ENCODE measurements around the gene ZRSR2.
A peak's percentile ranks its signal among the peaks of the same experiment; 100 is the strongest.
"Not testable (repeated sequence)": the region's sequence is repeated elsewhere in the genome, so short reads cannot be mapped to it uniquely, and the experiment has no call there.

Gene ZRSR2

GRCh38 chrX:15797707-15798106 lies 7.4 kb downstream of the ZRSR2 start:
- no peak for DNase-seq

- no peak for DNase-seq
Observed at GRCh38 chrX:15804563-15804962, 14.3 kb downstream of the ZRSR2 start.

GRCh38 chrX:15808254-15808653 lies 18.0 kb downstream of the ZRSR2 start:
- DNase-seq: no peak

- DNase-seq: no peak
Observed at GRCh38 chrX:15812192-15812938, 22.1 kb downstream of the ZRSR2 start.

- no peak for DNase-seq
Observed at GRCh38 chrX:15813416-15813815, 23.1 kb downstream of the ZRSR2 start.

GRCh38 chrX:15814771-15815365 lies 24.6 kb downstream of the ZRSR2 start:
- DNase-seq: no peak

GRCh38 chrX:15815779-15816437 lies 25.6 kb downstream of the ZRSR2 start:
- DNase-seq: peak in 2 of 56 donors; percentile 0 to 7

- DNase-seq: no peak
Observed at GRCh38 chrX:15816438-15816809, 26.1 kb downstream of the ZRSR2 start.

- DNase-seq: no peak
Observed at GRCh38 chrX:15816886-15817285, 26.6 kb downstream of the ZRSR2 start.

GRCh38 chrX:15820106-15821073 lies 30.1 kb downstream of the ZRSR2 start:
- no peak for DNase-seq

GRCh38 chrX:15822922-15823321 lies 32.6 kb downstream of the ZRSR2 start:
- DNase-seq: no peak

- no peak for DNase-seq
Observed at GRCh38 chrX:15825936-15826335, 35.7 kb downstream of the ZRSR2 start.

GRCh38 chrX:15829217-15829616 lies 38.9 kb downstream of the ZRSR2 start:
- DNase-seq: no peak

GRCh38 chrX:15831347-15831746 lies 41.1 kb downstream of the ZRSR2 start:
- DNase-seq: not testable (repeated sequence)

GRCh38 chrX:15834053-15834452 lies 43.8 kb downstream of the ZRSR2 start:
- no peak for DNase-seq

GRCh38 chrX:15834827-15835595 lies 44.7 kb downstream of the ZRSR2 start:
- no peak for DNase-seq

- no peak for DNase-seq
Observed at GRCh38 chrX:15838017-15838416, 47.7 kb downstream of the ZRSR2 start.

- no peak for DNase-seq
Observed at GRCh38 chrX:15841853-15842516, 51.7 kb downstream of the ZRSR2 start.

GRCh38 chrX:15843960-15844359 lies 53.7 kb downstream of the ZRSR2 start:
- DNase-seq: no peak

GRCh38 chrX:15848576-15848975 lies 58.3 kb downstream of the ZRSR2 start:
- no peak for DNase-seq
